Upper lobe of right lung (tissue), 1 donor: ENCODE data around the gene PTBP1. TPM values are rescaled to one million over a fixed set of nuclear protein-coding genes. Genes with fewer than 3 reads are reported as not detected.

Experiments used
- ATAC-seq: fragments of 200-7000 bp; cut with Tn5 transposase; one replicate; pipeline ENCODE4 v1.9.1; 2020; ENCODE audit warnings: mild to moderate bottlenecking, moderate library complexity
- DNase-seq: peaks from one replicate; pipeline ENCODE4 v3.0.0-alpha.2; 2020
- H3K27ac ChIP-seq: fragments of 200-600 bp; one replicate; pipeline ENCODE4 v1.8.0; 2022
- H3K27me3 ChIP-seq: fragments of 200-600 bp; one replicate; pipeline ENCODE4 v1.8.0; 2022; ENCODE audit warnings: mild to moderate bottlenecking
- H3K36me3 ChIP-seq: fragments of 200-600 bp; one replicate; pipeline ENCODE4 v1.8.0; 2022
- H3K4me1 ChIP-seq: fragments of 200-600 bp; one replicate; pipeline ENCODE4 v1.8.0; 2022
- H3K4me3 ChIP-seq: fragments of 200-600 bp; one replicate; pipeline ENCODE4 v1.8.0; 2022; ENCODE audit warnings: mild to moderate bottlenecking
- H3K9me3 ChIP-seq: fragments of 200-600 bp; one replicate; pipeline ENCODE4 v1.8.0; 2022
- intact Hi-C: fragments of 100-400 bp; cut with DNase I; formaldehyde crosslinking; loops from one replicate; pipeline ENCODE4 v1.11.0; 2022
- total RNA-seq: library from RNA; stranded (reverse); fragmentation: NEBNext Ultra II Directional; extraction: Animal tissue kit (Norgen Biotek cat#: 25700); gene quantifications from one replicate; pipeline ENCODE4 v1.2.1, GENCODE V29; 2021
- TF ChIP-seq, protein P1 (sequence below): fragments of 200-600 bp; IDR thresholded peaks from one replicate; pipeline ENCODE4 v1.8.0; 2022; ENCODE audit warnings: antibody characterized with exemption
- donor health status: DM: no; HTN: yes; CAD: no; lungs with severe emphysema.

PTBP1 gene
- total RNA-seq, 1 donor from 2014 or later, result 245 TPM

DNA sequence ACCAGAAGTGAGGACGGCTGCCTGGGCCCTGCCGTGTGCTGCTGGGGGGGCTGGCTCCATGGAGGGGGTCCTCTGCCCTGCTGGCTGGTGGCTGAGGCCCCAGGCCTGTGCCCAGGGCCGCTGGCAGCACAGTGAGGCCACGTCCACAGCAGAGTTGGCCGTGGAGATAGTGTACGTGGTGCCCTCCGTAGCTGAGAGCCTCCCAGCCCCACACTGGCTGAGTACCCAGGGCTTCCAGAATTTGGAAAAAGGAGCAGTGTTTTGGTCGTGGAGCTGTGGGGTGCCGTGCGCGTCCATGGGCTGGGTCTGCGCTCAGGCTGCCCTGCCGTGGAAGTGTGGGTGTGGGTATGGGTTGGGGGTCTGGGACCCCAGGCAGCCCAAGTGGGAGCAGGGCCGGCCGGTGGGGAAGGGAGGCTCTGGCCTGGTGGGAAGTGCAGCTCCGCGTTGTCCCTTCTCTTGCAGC lies 5.9 kb downstream of the PTBP1 start:
- TF ChIP-seq, protein P1, sequence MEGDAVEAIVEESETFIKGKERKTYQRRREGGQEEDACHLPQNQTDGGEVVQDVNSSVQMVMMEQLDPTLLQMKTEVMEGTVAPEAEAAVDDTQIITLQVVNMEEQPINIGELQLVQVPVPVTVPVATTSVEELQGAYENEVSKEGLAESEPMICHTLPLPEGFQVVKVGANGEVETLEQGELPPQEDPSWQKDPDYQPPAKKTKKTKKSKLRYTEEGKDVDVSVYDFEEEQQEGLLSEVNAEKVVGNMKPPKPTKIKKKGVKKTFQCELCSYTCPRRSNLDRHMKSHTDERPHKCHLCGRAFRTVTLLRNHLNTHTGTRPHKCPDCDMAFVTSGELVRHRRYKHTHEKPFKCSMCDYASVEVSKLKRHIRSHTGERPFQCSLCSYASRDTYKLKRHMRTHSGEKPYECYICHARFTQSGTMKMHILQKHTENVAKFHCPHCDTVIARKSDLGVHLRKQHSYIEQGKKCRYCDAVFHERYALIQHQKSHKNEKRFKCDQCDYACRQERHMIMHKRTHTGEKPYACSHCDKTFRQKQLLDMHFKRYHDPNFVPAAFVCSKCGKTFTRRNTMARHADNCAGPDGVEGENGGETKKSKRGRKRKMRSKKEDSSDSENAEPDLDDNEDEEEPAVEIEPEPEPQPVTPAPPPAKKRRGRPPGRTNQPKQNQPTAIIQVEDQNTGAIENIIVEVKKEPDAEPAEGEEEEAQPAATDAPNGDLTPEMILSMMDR, result no peak
- peaks cover 46% of the 10 kb centered on the region for H3K4me1 ChIP-seq
- H3K36me3 ChIP-seq, result peaks cover 83% of the 10 kb centered on the region
- DNase-seq, result no peak
- intact Hi-C loops, result no loop called here
- no peak overlapping the region for H3K4me3 ChIP-seq
- no peaks in the 10 kb centered on the region for H3K27me3 ChIP-seq
- H3K9me3 ChIP-seq, result no peaks in the 10 kb centered on the region
- ATAC-seq, result no peak
- H3K27ac ChIP-seq, result peak overlapping the region; percentile 30

DNA sequence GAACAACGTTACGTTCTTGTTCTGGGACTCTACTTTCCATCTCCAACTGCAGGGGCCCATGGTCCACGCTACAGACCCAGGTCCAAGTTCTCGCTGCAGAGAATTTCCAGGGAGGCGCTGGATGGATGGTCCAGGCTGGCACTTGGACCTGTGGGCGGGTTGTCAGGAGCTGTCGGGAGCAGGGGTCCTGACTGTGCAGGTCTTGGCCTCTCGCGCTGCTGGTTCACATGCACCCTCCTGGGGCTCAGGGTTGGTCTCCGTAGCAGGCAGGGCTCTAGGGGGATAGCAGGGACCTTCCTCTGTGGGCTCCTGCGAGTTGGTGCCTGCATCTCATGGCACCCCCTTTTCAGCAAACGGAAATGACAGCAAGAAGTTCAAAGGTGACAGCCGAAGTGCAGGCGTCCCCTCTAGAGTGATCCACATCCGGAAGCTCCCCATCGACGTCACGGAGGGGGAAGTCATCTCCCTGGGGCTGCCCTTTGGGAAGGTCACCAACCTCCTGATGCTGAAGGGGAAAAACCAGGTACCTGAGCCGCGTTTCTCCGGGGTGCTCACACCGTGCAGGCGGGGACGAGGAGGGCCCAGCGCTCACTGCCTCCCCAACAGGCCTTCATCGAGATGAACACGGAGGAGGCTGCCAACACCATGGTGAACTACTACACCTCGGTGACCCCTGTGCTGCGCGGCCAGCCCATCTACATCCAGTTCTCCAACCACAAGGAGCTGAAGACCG lies 6.6 kb downstream of the PTBP1 start:
- intact Hi-C loops, result no loop called here
- Histone ChIP-seq H3K4me3 (no peak overlapping the region), H3K4me1 (peaks cover 45% of the 10 kb centered on the region), H3K9me3 (no peaks in the 10 kb centered on the region), H3K27me3 (no peaks in the 10 kb centered on the region), H3K36me3 (peaks cover 90% of the 10 kb centered on the region), H3K27ac (no peak overlapping the region)
- peak; percentile 60 for DNase-seq
- no peak for ATAC-seq
- TF ChIP-seq, protein P1, result no peak

DNA sequence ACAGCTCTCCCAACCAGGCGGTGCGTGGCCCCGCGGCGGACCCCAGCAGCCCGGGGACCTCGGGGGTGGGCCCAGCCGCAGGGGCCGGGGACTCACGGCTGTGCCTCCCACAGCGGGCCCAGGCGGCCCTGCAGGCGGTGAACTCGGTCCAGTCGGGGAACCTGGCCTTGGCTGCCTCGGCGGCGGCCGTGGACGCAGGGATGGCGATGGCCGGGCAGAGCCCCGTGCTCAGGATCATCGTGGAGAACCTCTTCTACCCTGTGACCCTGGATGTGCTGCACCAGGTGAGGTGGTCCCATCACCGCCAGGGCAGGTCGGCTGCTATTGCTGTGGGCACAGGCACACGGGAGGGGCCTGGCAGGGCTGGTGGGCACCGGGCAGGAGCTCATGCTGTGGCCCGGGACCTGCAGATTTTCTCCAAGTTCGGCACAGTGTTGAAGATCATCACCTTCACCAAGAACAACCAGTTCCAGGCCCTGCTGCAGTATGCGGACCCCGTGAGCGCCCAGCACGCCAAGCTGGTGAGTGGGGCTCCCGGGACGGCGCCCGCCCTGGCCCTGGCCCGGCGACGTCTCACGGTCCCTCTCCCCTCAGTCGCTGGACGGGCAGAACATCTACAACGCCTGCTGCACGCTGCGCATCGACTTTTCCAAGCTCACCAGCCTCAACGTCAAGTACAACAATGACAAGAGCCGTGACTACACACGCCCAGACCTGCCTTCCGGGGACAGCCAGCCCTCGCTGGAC lies 7.3 kb downstream of the PTBP1 start:
- DNase-seq, result peak; percentile 61
- Histone ChIP-seq H3K27me3 (no peaks in the 10 kb centered on the region), H3K36me3 (peaks cover 93% of the 10 kb centered on the region), H3K4me1 (peaks cover 38% of the 10 kb centered on the region), H3K27ac (no peak overlapping the region), H3K9me3 (no peaks in the 10 kb centered on the region), H3K4me3 (no peak overlapping the region)
- TF ChIP-seq, protein P1, result no peak
- intact Hi-C loops, result no loop called here
- no peak for ATAC-seq

DNA sequence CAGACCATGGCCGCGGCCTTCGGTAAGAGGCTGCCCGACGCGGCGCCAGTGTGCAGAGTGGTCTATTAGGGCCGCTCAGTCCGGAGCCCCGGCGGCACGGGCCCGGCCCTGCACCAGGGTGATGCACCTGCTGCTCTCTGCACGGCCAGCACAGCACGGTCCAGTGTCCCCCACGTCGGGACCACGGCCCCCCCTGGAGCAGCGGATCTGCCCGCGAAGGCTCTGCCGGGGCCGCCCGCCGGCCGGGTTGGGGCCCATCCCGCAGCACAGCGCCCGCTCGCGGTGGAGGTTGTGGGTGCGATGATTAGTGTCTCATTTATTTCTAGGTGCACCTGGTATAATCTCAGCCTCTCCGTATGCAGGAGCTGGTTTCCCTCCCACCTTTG lies 7.9 kb downstream of the PTBP1 start:
- TF ChIP-seq, protein P1, result no peak
- H3K27ac ChIP-seq, result no peak overlapping the region
- no peaks in the 10 kb centered on the region for H3K9me3 ChIP-seq
- peaks cover 93% of the 10 kb centered on the region for H3K36me3 ChIP-seq
- peak; percentile 51 for DNase-seq
- intact Hi-C loops, result no loop called here
- no peaks in the 10 kb centered on the region for H3K27me3 ChIP-seq
- ATAC-seq, result no peak
- H3K4me1 ChIP-seq, result peaks cover 32% of the 10 kb centered on the region
- no peak overlapping the region for H3K4me3 ChIP-seq

DNA sequence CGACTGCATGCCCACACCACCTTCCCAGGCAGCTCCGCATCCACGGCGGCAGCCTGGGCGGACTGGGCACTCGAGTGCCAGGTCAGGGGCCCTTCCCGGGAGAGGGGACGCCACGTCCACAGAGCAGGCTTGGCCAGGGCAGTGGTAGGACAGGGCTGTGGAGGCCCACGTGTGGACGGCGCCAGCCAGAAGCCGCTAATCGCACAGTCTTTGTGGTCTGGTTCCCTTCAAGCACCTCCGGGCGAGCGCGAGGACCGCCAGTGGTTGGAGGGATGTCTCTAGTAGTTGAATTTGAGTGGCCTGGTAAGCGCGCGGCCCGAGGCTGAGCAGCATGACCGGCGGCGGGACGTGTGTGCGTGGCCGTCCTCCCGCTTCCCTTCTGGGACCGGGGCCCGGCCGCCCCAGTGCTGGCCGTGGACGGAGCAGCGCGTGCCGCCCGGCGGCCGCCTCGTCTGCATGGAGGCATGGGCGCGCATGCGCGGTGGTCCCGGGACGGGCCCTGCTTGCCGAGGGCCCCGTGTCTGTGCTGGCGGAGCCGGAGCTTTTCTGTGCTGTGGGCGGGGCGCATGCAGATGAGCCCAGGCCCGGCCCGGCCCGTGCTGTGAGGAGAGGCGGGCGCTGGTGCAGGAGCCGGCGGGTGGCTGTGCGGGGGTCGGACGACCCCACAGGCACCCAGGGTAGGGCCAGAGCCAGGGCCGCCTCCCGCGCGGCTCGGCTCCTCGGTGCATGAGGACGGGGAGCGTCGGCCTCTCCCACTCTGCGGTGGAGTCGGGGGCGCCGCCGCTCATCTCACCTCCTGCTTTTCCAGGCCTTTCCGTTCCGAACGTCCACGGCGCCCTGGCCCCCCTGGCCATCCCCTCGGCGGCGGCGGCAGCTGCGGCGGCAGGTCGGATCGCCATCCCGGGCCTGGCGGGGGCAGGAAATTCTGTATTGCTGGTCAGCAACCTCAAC lies 8.6 kb downstream of the PTBP1 start:
- Histone ChIP-seq H3K4me1 (peaks cover 25% of the 10 kb centered on the region), H3K36me3 (peaks cover 93% of the 10 kb centered on the region), H3K4me3 (no peak overlapping the region), H3K9me3 (no peaks in the 10 kb centered on the region), H3K27me3 (no peaks in the 10 kb centered on the region), H3K27ac (no peak overlapping the region)
- DNase-seq (peak; percentile 64), ATAC-seq (no peak)
- intact Hi-C loops, result no loop called here
- TF ChIP-seq, protein P1, result no peak
